ENCODE results near the gene GREM2.

Gene GREM2

DNA sequence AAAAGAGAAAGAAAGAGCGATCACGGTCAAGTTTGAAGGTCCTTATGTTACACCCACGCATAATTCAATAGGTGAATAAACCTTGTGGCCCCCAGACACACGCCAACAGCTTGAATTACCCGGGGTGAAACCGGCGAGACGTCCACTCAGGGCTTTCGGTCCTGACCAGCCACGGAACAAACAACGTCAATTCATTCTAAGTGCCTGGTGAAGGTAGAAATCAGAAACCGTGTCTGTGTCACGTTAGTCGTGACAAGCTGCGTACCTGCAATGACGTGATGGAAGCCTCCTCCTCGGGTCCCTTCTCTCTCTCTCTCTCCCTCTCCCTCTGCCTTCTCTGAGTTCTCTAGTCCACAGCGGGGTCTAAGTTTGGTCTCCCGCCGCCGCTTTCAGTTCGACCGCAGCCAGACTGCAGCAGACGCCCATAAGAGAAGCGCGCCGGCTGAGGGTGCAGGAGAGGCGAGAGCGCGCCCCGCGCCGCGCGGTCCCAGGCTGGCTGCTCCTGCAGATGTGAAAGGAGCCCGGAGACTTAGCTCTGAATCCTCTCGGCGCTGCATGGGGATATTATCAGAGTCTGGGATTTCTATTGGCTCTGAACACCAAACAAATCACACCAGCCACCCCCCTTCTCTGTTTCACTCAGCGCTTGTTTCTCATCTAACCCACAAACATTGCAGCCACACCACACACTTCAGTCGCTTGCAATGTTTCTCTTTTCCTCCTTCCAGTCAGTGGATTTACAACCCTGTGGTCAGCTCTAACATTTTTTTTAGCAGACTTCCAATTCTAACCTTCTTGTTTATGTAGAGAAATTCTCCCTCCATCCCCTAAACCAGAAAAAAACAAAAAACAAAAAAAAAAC is at the start of gene GREM2:
TSS of gene GREM2 (minus strand) at position 537 of the 862 bp plus-strand sequence. CDS start 118,680 bp downstream, outside the sequence.
- no peak for DNase-seq

GRCh38 chr1:240658312-240658960 is 46.5 kb upstream of the GREM2 start:
- no peak for DNase-seq

- no peak for DNase-seq
These were observed 44.6 kb upstream of the GREM2 start for GRCh38 chr1:240656531-240656930.

DNA sequence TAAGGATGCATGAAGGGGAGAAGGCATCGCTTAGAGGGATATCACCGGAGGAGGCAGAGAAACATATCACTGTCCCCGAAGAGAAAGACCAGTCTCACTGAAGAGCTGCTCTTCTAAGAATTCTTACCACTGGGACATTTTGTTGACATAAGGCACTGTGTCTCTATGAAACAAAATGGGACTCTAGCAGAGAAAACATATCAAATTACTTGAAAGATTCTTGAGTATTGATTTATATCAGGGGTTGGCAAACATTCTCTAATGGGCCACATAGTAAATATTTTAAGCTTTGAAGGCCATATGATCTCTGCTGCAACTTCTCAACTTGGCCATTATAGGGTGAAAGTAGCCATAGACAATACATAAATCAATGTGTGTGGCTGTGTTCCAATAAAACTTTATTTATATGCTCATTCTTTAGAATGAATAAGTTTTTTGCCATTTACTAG is 41.0 kb upstream of the GREM2 start:
- peak; percentile 27 for DNase-seq

- DNase-seq: no peak
These were observed 40.6 kb upstream of the GREM2 start for GRCh38 chr1:240652549-240652948.

DNA sequence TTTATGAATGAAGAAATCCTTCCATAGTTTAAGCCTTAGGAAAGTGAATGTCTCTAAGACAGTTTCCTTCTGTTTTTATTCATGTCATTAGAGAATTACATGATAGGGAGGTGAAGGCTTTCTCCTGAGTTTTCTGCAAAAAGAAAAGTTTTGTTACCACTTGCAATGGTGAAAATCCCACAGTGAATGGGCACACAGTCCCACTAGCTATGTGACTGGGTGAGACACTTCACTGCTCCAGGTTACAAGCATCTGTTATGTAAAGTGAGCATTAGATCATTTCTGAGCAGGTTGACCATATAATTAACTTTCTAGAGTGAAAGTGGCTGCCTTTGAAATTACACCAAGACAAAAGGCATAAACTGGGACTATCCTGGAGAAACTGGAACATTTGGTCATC is 38.9 kb upstream of the GREM2 start:
- no peak for DNase-seq

GRCh38 chr1:240649733-240650721 is 38.1 kb upstream of the GREM2 start:
- no peak for DNase-seq

GRCh38 chr1:240646571-240647240 is 34.8 kb upstream of the GREM2 start:
- no peak for DNase-seq

- no peak for DNase-seq
These were observed 32.8 kb upstream of the GREM2 start for GRCh38 chr1:240644732-240645131.

- no peak for DNase-seq
These were observed 23.7 kb upstream of the GREM2 start for GRCh38 chr1:240635466-240636256.

- DNase-seq: no peak
These were observed 18.5 kb upstream of the GREM2 start for GRCh38 chr1:240630409-240630808.

DNA sequence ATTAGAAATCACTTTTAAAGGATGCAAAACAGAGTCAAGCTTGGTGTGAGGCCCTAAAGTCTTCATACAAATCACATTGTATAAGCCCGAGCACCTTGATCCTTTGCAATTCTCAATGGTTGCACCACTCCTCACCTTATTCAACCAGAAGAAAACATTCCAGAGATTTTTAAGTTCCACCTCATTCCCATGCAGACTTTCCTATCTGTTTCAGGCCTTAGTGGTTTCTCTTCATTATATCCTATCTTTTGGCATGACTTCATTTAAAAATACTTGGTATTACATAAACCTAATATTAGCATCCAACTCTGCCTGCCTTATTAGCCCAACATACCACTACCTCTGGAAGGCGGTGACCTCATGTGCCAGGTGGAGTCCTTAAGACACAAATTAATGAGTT is 9.3 kb upstream of the GREM2 start:
- no peak for DNase-seq

DNA sequence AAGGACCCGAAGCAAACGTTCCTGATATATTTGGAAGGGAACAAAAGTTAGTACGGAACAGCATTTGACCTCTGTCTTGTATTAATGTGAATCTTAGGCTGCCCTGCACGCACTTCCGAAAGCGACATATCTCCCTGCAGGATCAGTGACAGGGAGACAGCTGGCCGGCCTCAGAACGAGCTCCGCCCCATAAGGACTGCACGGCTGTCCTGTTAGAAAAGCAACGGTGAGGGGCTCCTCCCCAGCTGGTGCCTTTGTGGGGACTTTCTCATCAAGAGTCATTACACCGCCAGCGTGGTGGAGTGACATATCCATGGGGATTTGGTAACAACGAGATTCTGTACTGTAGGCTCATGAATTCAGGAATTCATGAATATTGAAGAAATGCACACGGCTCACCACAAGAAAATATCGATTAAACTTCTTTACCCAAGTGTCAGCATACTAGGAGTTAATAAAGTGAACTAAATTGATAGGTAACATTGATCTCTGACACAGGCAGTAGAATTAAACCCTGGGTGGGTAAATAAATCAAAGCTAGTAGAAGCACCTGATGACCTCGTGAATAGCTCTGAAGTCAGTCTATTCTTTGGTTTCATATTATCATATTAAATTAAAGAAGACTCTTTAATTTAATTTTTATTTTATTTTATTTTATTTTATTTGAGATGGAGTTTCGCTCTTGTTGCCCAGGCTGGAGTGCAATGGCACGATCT is 8.1 kb upstream of the GREM2 start:
- no peak for DNase-seq

DNA sequence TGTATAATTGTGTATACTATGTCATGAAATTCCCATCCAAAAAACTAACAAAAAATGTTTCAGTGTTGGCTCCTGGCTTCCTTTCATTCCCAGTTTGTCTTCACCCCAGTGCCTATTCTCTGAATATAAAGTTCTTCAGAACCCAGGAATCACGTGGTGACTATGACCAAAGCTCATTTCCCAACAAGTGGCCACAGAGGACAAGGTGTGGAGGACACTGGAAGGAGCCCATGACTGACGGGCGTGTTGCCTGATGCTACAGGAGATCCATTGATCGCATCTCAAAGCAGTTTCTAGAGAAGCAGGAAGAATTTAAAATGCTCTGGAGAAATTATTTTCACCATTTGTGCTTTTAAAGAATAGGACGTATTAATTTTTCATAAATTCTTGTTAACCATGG is 7.4 kb upstream of the GREM2 start:
- no peak for DNase-seq

DNA sequence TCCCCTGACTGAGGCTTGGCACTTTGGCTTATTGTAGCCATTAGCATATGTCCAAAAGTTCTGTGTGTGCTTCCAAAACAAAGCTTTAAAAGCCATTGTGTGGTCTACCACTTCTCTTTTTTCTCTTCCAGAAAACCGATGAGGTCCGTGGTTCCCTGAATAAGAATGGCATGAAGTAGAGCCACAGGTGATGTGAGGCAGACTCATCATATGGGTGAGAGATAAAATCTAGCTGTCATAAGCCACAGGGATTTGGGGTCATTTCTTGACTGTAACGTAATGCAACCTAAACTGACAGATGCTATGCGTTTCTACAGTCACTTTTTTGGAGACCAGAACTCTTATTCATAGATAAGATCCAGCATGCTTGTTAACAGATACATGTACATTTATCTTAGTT is 7.0 kb upstream of the GREM2 start:
- DNase-seq: no peak

- no peak for DNase-seq
These were observed 4.1 kb upstream of the GREM2 start for GRCh38 chr1:240616018-240616417.

GRCh38 chr1:240613356-240614142 is 1.6 kb upstream of the GREM2 start:
- no peak for DNase-seq

DNA sequence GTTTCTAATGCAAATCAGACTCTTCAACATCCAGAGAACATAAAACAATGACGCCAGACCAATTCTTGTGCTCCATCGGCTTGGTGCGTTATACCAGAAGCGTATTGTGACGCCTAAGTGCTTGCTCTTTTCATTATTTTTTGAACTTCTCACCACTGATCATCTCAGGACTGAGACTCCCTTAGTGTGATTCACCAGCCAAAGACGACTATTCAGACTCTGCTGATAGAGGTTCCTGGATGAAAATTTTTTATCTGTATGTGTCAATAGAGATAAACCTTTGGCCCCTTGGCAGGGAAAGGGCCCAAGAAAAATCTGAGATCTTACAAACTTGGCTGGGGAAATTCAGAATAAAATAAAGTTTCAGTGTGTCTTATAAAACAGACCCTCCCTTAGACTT is 856 bp upstream of the GREM2 start:
- no peak for DNase-seq

DNA sequence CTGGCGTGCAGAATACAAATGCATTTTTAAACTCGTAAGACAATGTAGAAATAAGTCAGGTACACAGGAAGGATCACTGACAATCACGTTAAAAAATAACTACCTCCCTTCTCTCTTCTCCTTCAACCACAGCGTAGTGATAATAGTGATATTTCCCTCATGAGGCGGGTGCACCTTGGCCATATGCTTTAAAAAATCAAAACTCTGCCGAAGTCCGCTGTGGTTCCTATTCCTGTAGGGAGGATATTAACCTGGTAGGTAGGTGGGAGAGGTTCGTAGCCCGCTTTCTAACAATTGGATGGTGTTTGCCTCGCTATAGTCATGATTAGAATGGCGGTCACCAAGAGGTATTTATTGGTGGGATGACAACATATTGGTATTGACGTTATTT is 732 bp downstream of the GREM2 start:
- DNase-seq: no peak

- DNase-seq: no peak
These were observed 1.3 kb downstream of the GREM2 start for GRCh38 chr1:240610636-240611035.
